ENCODE measurements around the gene EFCC1.

DNA sequence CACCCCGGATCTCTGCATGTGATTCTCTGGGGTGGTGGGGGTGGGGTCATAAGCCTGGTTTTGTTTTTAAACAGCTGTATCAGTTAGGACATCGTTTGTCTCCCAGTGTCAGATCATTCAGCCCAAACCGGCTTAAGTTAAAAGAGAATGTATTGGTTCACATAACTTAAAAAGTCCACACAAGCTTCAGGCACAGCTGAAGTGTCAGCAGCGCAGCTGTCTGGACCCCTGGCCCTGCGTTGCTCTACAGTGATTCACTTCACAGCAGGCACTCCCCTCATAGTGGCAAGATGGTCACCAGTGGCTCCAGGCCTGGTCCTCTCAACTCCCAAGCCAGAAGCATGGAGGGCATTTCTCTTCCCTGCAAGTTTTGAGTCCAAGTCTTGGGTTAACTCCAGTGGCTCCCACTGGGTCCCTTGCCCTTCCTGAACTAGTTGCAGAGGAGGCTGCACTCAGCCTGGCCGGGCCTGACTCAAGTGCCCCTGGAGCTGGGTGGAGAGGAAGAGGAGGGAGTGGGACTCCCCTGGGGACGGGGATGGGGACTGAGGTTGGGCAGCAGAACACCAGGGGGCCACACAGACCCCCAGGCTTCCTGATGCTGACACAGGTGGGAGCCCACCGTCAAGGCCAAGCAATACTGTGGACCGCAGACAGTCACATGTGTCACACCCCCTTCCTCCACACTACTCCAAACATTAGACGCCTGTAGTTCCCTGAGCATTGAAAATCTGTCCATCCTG lies 30.5 kb downstream of the EFCC1 start:
- TF ChIP-seq, protein P1, sequence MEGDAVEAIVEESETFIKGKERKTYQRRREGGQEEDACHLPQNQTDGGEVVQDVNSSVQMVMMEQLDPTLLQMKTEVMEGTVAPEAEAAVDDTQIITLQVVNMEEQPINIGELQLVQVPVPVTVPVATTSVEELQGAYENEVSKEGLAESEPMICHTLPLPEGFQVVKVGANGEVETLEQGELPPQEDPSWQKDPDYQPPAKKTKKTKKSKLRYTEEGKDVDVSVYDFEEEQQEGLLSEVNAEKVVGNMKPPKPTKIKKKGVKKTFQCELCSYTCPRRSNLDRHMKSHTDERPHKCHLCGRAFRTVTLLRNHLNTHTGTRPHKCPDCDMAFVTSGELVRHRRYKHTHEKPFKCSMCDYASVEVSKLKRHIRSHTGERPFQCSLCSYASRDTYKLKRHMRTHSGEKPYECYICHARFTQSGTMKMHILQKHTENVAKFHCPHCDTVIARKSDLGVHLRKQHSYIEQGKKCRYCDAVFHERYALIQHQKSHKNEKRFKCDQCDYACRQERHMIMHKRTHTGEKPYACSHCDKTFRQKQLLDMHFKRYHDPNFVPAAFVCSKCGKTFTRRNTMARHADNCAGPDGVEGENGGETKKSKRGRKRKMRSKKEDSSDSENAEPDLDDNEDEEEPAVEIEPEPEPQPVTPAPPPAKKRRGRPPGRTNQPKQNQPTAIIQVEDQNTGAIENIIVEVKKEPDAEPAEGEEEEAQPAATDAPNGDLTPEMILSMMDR (IDR thresholded peaks at IDR 0.05): no peak
- no peak for TF ChIP-seq POLR2AphosphoS5 (IDR thresholded peaks at IDR 0.05)

Data from transverse colon (tissue), 4 donors.